ENCODE data around the gene MTRR.

DNA sequence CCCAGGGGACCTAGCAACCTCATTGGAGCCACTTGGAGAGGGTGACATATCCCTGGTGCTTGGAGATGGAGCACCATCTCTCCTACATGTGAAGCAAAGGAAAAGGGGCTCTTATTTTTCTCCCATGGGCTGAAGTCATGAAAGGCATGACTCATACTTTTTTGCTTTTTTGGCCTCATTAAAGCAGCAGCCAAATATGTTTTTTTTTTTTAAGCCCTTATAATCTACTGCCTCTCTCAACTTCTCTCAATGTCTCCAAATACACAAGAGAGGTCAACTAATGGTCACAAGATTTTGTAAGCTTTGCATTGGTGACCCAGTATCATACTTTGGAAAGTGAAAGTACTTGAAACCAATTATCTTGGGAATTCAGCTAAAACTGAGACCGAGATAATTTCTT is 16.4 kb upstream of the MTRR start:
- TF ChIP-seq EZH2 (IDR thresholded peaks at IDR 0.05) (no peak), POLR2AphosphoS5 (IDR thresholded peaks at IDR 0.05; ENCODE audit: borderline replicate concordance, low read depth, low read length) (no peak), FOXP2 (optimal IDR thresholded peaks at IDR 0.05; ENCODE audit: control extremely low read depth, extremely low read length, insufficient read depth) (no peak)

All from SK-N-MC (cell line).